ENCODE data around the gene CCDC141.

DNA sequence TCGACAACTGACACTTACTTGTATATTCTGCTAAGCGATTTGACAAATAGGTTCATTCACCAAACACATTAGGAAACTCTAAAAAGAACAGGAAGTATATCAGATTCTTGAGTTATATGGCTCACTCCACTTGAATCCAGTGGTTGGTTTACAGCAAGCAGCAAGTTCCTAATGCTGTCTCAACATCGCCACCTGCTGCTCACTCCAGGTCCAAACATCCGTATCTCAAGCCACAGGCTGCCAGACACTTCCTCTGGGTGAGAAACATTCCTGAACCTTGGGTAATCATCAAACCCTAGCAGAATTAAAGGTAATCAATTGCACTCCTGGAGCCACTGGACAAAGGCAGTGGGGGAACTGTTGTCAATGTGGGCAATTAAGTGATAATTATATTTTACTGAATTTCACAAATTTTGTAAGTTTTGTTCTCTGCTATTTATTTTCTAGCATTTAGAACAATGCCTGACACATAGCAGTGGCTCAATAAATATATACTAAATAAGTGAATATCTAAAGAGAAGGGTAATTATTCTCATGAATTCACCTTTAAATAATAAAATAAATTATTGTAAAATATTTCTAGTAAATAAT lies 135.6 kb downstream of the CCDC141 start:
- peak; percentile 47 to 83 (median 58) for TF ChIP-seq CTCF (IDR thresholded peaks at IDR 0.05)
- no peak for TF ChIP-seq POLR2A (IDR thresholded peaks at IDR 0.05)
